HEK293 (cell line): Measurements from ENCODE around the gene MGMT.

ENCODE experiments used
- KLF16 ChIP-seq: fragments of 450-650 bp; formaldehyde crosslinking; IDR thresholded peaks from 2 replicates; pipeline ENCODE4 v1.5.1; 2017; ENCODE audit warnings: missing biosample characterization, missing genetic modification characterization
- ZIC2 ChIP-seq: fragments of 450-650 bp; formaldehyde crosslinking; IDR thresholded peaks from 2 replicates; pipeline ENCODE4 v1.5.1; 2016; ENCODE audit warnings: missing biosample characterization, missing genetic modification characterization

DNA sequence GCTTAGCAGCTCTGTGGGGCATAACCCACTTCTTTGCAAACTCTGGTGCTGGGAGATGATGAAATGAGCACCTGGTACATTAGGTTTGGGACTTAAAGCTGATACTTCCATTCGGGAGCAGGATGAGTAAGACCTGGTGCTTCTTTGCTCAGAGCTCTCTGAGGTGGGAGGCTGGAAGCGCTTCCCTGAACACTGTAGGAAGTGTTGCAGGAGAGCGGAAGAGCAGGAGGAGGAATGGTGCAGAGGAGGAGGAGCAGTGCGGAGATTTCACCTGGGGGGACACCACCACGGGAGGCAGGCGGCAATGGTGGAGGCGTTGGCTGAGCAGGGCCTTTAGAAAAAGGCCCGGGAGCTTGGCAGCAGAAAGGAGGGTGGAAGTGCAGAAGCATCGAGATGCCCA, 142.5 kb downstream of the MGMT start:
- peak; percentile 9; the same call in 1 of the 2 replicates for TF ChIP-seq ZIC2 (tag by site-specific recombination)
- TF ChIP-seq KLF16, result no peak
